GM19467 (cell line): ENCODE results near the gene RAB3GAP2.
A peak's percentile ranks its signal among the peaks of the same experiment; 100 is the strongest.
"Not testable (repeated sequence)": the region's sequence is repeated elsewhere in the genome, so short reads cannot be mapped to it uniquely, and the experiment has no call there.

ENCODE experiments used
- ATAC-seq: cut with Tn5 transposase; IDR thresholded peaks from one replicate; pipeline ENCODE4 v1.9.1; 2021; ENCODE audit warnings: mild to moderate bottlenecking, moderate library complexity; ENCODE audit not compliant: unreplicated experiment

RAB3GAP2 gene

GRCh38 chr1:220272047-220272840, at the start of gene RAB3GAP2:
Gene RAB3GAP2, minus strand, starts transcription at chr1:220272453. Its CDS starts 116 bp downstream, at chr1:220272337.
- peak; percentile 97 for ATAC-seq

- no peak for ATAC-seq
Observed at GRCh38 chr1:220321758-220322157, 49.5 kb upstream of the RAB3GAP2 start.

GRCh38 chr1:220320709-220321108, 48.5 kb upstream of the RAB3GAP2 start:
- no peak for ATAC-seq

GRCh38 chr1:220318673-220319072, 46.4 kb upstream of the RAB3GAP2 start:
- ATAC-seq = no peak

GRCh38 chr1:220317161-220317560, 44.9 kb upstream of the RAB3GAP2 start:
- no peak for ATAC-seq

- no peak for ATAC-seq
Observed at GRCh38 chr1:220316305-220316704, 44.1 kb upstream of the RAB3GAP2 start.

GRCh38 chr1:220315070-220315839, 43.0 kb upstream of the RAB3GAP2 start:
- no peak for ATAC-seq

- no peak for ATAC-seq
Observed at GRCh38 chr1:220313576-220313975, 41.3 kb upstream of the RAB3GAP2 start.

- not testable (repeated sequence) for ATAC-seq
Observed at GRCh38 chr1:220310147-220310546, 37.9 kb upstream of the RAB3GAP2 start.

- ATAC-seq = no peak
Observed at GRCh38 chr1:220307607-220308006, 35.4 kb upstream of the RAB3GAP2 start.

GRCh38 chr1:220306339-220306738, 34.1 kb upstream of the RAB3GAP2 start:
- no peak for ATAC-seq

GRCh38 chr1:220303871-220304270, 31.6 kb upstream of the RAB3GAP2 start:
- ATAC-seq = no peak

GRCh38 chr1:220301630-220302029, 29.4 kb upstream of the RAB3GAP2 start:
- no peak for ATAC-seq

- ATAC-seq = no peak
Observed at GRCh38 chr1:220300442-220301121, 28.3 kb upstream of the RAB3GAP2 start.

- no peak for ATAC-seq
Observed at GRCh38 chr1:220299337-220299736, 27.1 kb upstream of the RAB3GAP2 start.

- no peak for ATAC-seq
Observed at GRCh38 chr1:220298470-220299205, 26.4 kb upstream of the RAB3GAP2 start.

GRCh38 chr1:220296981-220297380, 24.7 kb upstream of the RAB3GAP2 start:
- ATAC-seq = no peak

- ATAC-seq = no peak
Observed at GRCh38 chr1:220294846-220295301, 22.6 kb upstream of the RAB3GAP2 start.

GRCh38 chr1:220291580-220291979, 19.3 kb upstream of the RAB3GAP2 start:
- no peak for ATAC-seq

GRCh38 chr1:220290140-220290761, 18.0 kb upstream of the RAB3GAP2 start:
- no peak for ATAC-seq
